Mucosa of stomach (tissue), 1 donor: ENCODE data around the gene RSPO4.

Experiments
- H3K27me3 ChIP-seq: one replicate; pipeline ENCODE4 v1.7.0; 2013; ENCODE audit warnings: mild to moderate bottlenecking, low read length; ENCODE audit not compliant: control insufficient read depth, insufficient read depth
- H3K36me3 ChIP-seq: one replicate; pipeline ENCODE4 v1.7.0; 2013; ENCODE audit warnings: low read length; ENCODE audit not compliant: control insufficient read depth, insufficient read depth
- H3K4me1 ChIP-seq: one replicate; pipeline ENCODE4 v1.7.0; 2013; ENCODE audit warnings: mild to moderate bottlenecking, low read length; ENCODE audit not compliant: control insufficient read depth, insufficient read depth
- H3K4me3 ChIP-seq: one replicate; pipeline ENCODE4 v1.7.0; 2013; ENCODE audit warnings: low read length
- H3K9ac ChIP-seq: one replicate; pipeline ENCODE4 v1.7.0; 2013; ENCODE audit warnings: mild to moderate bottlenecking, low read length, moderate library complexity
- H3K9me3 ChIP-seq: one replicate; pipeline ENCODE4 v1.7.0; 2013; ENCODE audit warnings: mild to moderate bottlenecking, low read length, moderate library complexity; ENCODE audit not compliant: control insufficient read depth
- donor health status: Pancreatic carcinoma.

Gene RSPO4

GRCh38 chr20:924639-925038 lies 77.5 kb downstream of the RSPO4 start:
- H3K9me3 ChIP-seq: no peaks in the 10 kb centered on the region
- H3K4me1 ChIP-seq: no peaks in the 10 kb centered on the region
- no peak overlapping the region for H3K4me3 ChIP-seq
- no peaks in the 10 kb centered on the region for H3K36me3 ChIP-seq
- no peak overlapping the region for H3K9ac ChIP-seq
- no peaks in the 10 kb centered on the region for H3K27me3 ChIP-seq

DNA sequence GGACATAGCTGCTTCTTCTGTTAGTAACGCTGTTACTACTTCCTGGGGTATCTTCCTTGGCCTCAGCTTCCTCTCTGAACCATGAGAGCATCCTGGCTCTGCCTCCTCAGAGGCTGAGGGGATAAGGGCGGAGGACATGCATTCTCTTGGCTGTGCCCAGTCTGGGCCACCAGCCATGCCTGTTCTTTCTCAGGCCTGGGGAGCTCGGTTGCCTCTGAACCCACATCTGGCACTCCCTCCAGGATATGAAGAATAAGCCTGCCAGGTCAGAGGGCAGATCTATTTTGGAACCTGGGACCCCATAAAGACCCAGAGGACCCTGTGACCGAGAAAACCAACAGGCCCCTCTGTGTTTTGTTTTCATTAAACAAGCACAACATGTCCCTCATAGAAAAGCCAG lies 79.3 kb downstream of the RSPO4 start:
- Histone ChIP-seq H3K9me3 (no peaks in the 10 kb centered on the region), H3K9ac (no peak overlapping the region), H3K4me3 (no peak overlapping the region), H3K36me3 (no peaks in the 10 kb centered on the region), H3K27me3 (no peaks in the 10 kb centered on the region), H3K4me1 (no peaks in the 10 kb centered on the region)

DNA sequence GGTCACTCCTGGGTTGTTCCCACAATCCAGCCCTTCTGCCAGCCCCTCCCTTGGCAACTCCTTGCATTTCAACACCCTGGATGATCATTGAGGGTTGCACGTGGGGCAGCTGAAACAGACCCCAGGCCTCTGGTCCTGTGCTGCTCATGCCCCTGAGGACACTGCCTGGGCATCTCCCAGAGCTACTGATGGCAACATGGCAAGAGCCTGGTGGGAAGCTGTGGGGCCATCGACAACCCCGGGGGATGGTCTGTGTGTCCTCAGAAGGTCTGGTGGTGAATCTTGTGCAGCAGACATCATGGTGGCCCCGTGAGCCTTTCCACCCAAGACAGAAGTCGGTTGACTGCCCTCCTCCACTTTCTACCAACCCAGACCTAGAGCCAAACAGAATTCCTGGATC lies 81.0 kb downstream of the RSPO4 start:
- Histone ChIP-seq H3K9me3 (no peaks in the 10 kb centered on the region), H3K4me1 (no peaks in the 10 kb centered on the region), H3K9ac (no peak overlapping the region), H3K4me3 (no peak overlapping the region), H3K27me3 (peaks cover 3% of the 10 kb centered on the region), H3K36me3 (no peaks in the 10 kb centered on the region)

DNA sequence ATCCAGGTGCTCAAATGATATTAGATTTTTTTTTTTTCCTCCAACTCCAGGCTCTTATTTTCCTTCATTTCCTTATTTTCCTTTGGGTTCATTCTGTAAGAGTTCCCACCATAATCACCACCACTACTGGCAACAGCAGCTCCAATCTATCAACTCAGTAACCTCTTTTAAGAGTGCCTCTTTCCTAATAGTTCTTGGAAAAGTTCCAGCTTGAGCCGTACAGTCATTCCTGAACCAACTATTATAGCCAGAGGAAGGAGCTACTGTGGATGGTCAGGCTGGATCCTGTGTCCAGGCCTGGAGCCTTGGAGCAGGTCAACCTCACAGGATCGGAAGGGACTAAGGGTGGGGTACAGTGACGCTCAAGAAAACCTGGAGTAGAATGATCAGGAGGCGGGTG lies 81.8 kb downstream of the RSPO4 start:
- H3K4me1 ChIP-seq: no peaks in the 10 kb centered on the region
- no peaks in the 10 kb centered on the region for H3K9me3 ChIP-seq
- H3K9ac ChIP-seq: no peak overlapping the region
- H3K4me3 ChIP-seq: no peak overlapping the region
- no peaks in the 10 kb centered on the region for H3K36me3 ChIP-seq
- peaks cover 3% of the 10 kb centered on the region for H3K27me3 ChIP-seq

- H3K4me1 ChIP-seq: no peaks in the 10 kb centered on the region
Observed at GRCh38 chr20:919491-919916, 82.6 kb downstream of the RSPO4 start.

DNA sequence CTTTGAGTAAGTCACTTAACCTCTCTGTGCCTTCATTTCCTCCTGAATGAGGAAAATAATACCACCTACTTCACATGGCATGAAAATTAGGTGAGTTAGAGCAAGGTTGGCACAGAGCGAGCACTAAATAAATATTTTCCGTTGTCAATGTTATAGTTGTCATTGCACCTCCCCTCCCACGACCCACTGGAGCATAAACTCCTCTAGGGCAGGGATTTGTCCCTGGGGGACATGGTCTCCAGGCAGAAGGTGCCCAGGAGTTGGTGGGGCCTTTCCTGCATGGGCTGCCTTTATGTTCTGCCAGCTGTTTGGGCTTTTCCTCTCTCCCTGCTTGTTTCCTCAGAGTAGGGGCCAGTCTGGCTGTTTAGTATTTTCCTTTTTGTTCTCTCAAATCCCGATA lies 84.7 kb downstream of the RSPO4 start:
- H3K9me3 ChIP-seq: no peaks in the 10 kb centered on the region
- H3K9ac ChIP-seq: no peak overlapping the region
- no peaks in the 10 kb centered on the region for H3K4me1 ChIP-seq
- no peak overlapping the region for H3K4me3 ChIP-seq
- no peaks in the 10 kb centered on the region for H3K36me3 ChIP-seq
- H3K27me3 ChIP-seq: peaks cover 4% of the 10 kb centered on the region

More at GRCh38 chr20:919491-919916, 82.6 kb downstream of the RSPO4 start:
- no peak overlapping the region for H3K4me3 ChIP-seq
- H3K27me3 ChIP-seq: peaks cover 3% of the 10 kb centered on the region
- H3K9me3 ChIP-seq: no peaks in the 10 kb centered on the region
- no peak overlapping the region for H3K9ac ChIP-seq
- H3K36me3 ChIP-seq: no peaks in the 10 kb centered on the region

DNA sequence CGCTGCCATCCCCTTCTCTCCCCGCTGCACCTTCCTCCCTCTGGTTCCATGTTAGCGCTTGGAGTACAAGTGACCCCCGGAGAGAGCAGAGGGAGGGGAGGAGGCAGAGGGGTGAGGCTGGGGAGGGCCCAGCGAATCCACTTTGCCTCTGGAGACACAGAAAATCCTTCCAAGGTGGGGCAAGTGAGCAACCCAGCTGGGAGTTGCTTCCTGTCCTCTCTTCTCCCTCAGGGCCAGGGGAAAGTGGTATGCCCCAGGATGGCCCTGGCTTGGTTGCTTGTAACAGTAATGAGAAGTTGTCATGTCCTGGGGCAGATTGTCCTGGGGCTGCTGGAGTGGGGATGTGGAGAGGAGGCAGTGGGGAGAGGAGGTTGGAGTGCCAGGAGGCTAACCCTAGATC lies 85.3 kb downstream of the RSPO4 start:
- Histone ChIP-seq H3K27me3 (peaks cover 10% of the 10 kb centered on the region), H3K36me3 (no peaks in the 10 kb centered on the region), H3K9me3 (no peaks in the 10 kb centered on the region), H3K4me1 (no peaks in the 10 kb centered on the region), H3K9ac (no peak overlapping the region), H3K4me3 (no peak overlapping the region)

GRCh38 chr20:916125-916799 lies 85.8 kb downstream of the RSPO4 start, which contains the start of gene ANGPT4:
ANGPT4 (minus strand) TSS chr20:916334; CDS start chr20:916214, 120 bp downstream.
- no peak within 1 kb of the TSS for H3K4me3 ChIP-seq
- H3K4me1 ChIP-seq: no peaks in the 10 kb centered on the region
- H3K9ac ChIP-seq: no peak within 1 kb of the TSS
- H3K36me3 ChIP-seq: no peaks in the 10 kb centered on the region
- peaks cover 10% of the 10 kb centered on the region for H3K27me3 ChIP-seq
- H3K9me3 ChIP-seq: no peaks in the 10 kb centered on the region

- Histone ChIP-seq H3K4me3 (no peak overlapping the region), H3K9me3 (no peaks in the 10 kb centered on the region), H3K4me1 (no peaks in the 10 kb centered on the region), H3K27me3 (peaks cover 10% of the 10 kb centered on the region), H3K36me3 (no peaks in the 10 kb centered on the region), H3K9ac (no peak overlapping the region)
Observed at GRCh38 chr20:914727-915498, 87.2 kb downstream of the RSPO4 start.

GRCh38 chr20:913306-913849 lies 88.7 kb downstream of the RSPO4 start:
- H3K9ac ChIP-seq: no peak overlapping the region
- no peaks in the 10 kb centered on the region for H3K36me3 ChIP-seq
- no peaks in the 10 kb centered on the region for H3K4me1 ChIP-seq
- H3K9me3 ChIP-seq: no peaks in the 10 kb centered on the region
- no peak overlapping the region for H3K4me3 ChIP-seq
- peaks cover 10% of the 10 kb centered on the region for H3K27me3 ChIP-seq

GRCh38 chr20:911882-912600 lies 90.1 kb downstream of the RSPO4 start:
- Histone ChIP-seq H3K4me1 (no peaks in the 10 kb centered on the region), H3K36me3 (no peaks in the 10 kb centered on the region), H3K27me3 (peaks cover 8% of the 10 kb centered on the region), H3K9me3 (no peaks in the 10 kb centered on the region), H3K4me3 (no peak overlapping the region), H3K9ac (no peak overlapping the region)
